Aorta (tissue), 5 donors: Measurements from ENCODE around the gene SS18L1. TPM values are rescaled to one million over a fixed set of nuclear protein-coding genes. Genes with fewer than 3 reads are reported as not detected.
"Not testable (repeated sequence)": the region's sequence is repeated elsewhere in the genome, so short reads cannot be mapped to it uniquely, and the experiment has no call there.

Source experiments
- ATAC-seq: fragments of 200-7000 bp; cut with Tn5 transposase; one replicate; pipeline ENCODE4 v1.9.1; 2022; ENCODE audit warnings: moderate library complexity; ENCODE audit not compliant: low FRiP score
- DNase-seq, 2 donors: peaks; one replicate each; pipeline ENCODE4 v3.0.0-alpha.2; 2020
- H3K27ac ChIP-seq, 2 donors: one replicate each; pipeline ENCODE4 v1.5.1; 2013; ENCODE audit warnings: low read length in 2 of 2, mild to moderate bottlenecking in 2 of 2, moderate library complexity in 2 of 2, control low read depth in 1 of 2, inconsistent platforms in 1 of 2, low read depth in 1 of 2
- H3K27me3 ChIP-seq, 2 donors: one replicate each; pipeline ENCODE4 v1.6.1; 2013; ENCODE audit warnings: control low read depth in 1 of 2, low read length in 1 of 2, mild to moderate bottlenecking in 1 of 2, moderate library complexity in 1 of 2; ENCODE audit not compliant: insufficient read depth in 2 of 2, control insufficient read depth in 1 of 2
- H3K36me3 ChIP-seq, 2 donors: one replicate each; pipeline ENCODE4 v1.6.1; 2013; ENCODE audit warnings: control low read depth in 1 of 2, low read length in 1 of 2, mild to moderate bottlenecking in 1 of 2; ENCODE audit not compliant: insufficient read depth in 2 of 2, control insufficient read depth in 1 of 2
- H3K4me1 ChIP-seq, 2 donors: one replicate each; pipeline ENCODE4 v1.6.1; 2013; ENCODE audit warnings: low read length in 2 of 2, control low read depth in 1 of 2, mild to moderate bottlenecking in 1 of 2, moderate library complexity in 1 of 2; ENCODE audit not compliant: insufficient read depth in 2 of 2, control insufficient read depth in 1 of 2
- H3K4me3 ChIP-seq, 2 donors: one replicate each; pipeline ENCODE4 v1.5.1; 2013; ENCODE audit warnings: low read length in 2 of 2, control low read depth in 1 of 2, mild to moderate bottlenecking in 1 of 2
- H3K9me3 ChIP-seq: one replicate; pipeline ENCODE4 v1.6.1; 2013; ENCODE audit warnings: mild to moderate bottlenecking, low read length; ENCODE audit not compliant: control insufficient read depth
- WGBS, 2 donors: extraction: QIAGEN DNeasy Blood & Tissue Kit; methylation state at CpG; one replicate each; pipeline ENCODE4 v1.1.7; 2013; 5-methylcytosine and 5-hydroxymethylcytosine counted together
- intact Hi-C, 2 donors: fragments of 100-400 bp; cut with DNase I; formaldehyde crosslinking; loops; one replicate each; pipeline versions ENCODE4 v1.14.2 to v1.15.0; 2022
- polyA plus RNA-seq, 2 donors: library from polyadenylated mRNA; stranded (reverse); fragments of 200-250 nt; gene quantifications; one replicate each; pipeline ENCODE4 v1.2.3, GENCODE V29; 2013
- total RNA-seq, 2 donors: library from RNA; stranded (reverse); fragmentation: NEBNext Ultra II Directional; extraction: Animal tissue kit (Norgen Biotek cat#: 25700); gene quantifications; one replicate each; pipeline ENCODE4 v1.2.1, GENCODE V29; 2021
- donor health status: healthy with polysubstance abuse.
- donor health status: Bipolar disorder and iron deficiency.
- donor health status: DM: no; HTN: no; CAD: no.
- donor health status: DM: no; HTN: no; CAD: no.
- donor health status: DM: yes; HTN: yes; CAD: no.

SS18L1 gene
- total and polyA plus RNA-seq, 4 donors, result 4.9 to 19.1 (median 11.1) TPM

- Histone ChIP-seq H3K36me3 (no peaks in the 10 kb centered on the region), H3K4me1 (no peaks in the 10 kb centered on the region), H3K27me3 (no peaks in the 10 kb centered on the region), H3K27ac (no peak overlapping the region), H3K9me3 (peaks cover 19% of the 10 kb centered on the region), H3K4me3 (no peak overlapping the region)
- intact Hi-C loops, result no loop called here
- 92 to 93% methylated on average over 5 of the region's 5 CpGs for WGBS, 2 donors
- ATAC-seq, result no peak
- DNase-seq, result no peak
These were observed 38.0 kb upstream of the SS18L1 start for GRCh38 chr20:62105592-62105991.

GRCh38 chr20:62111148-62111547 lies 32.4 kb upstream of the SS18L1 start:
- no peak overlapping the region for H3K27ac ChIP-seq
- WGBS, 2 donors, result 94 to 97% methylated on average over 6 of the region's 6 CpGs
- no peaks in the 10 kb centered on the region for H3K36me3 ChIP-seq
- H3K4me3 ChIP-seq, result no peak overlapping the region
- no peaks in the 10 kb centered on the region for H3K27me3 ChIP-seq
- intact Hi-C loops, result no loop called here
- no peak for DNase-seq
- H3K4me1 ChIP-seq, result no peaks in the 10 kb centered on the region
- ATAC-seq, result no peak
- peaks cover 23% of the 10 kb centered on the region for H3K9me3 ChIP-seq

GRCh38 chr20:62112368-62112767 lies 31.2 kb upstream of the SS18L1 start:
- intact Hi-C loops, result no loop called here
- no peak for ATAC-seq
- peaks cover 17% of the 10 kb centered on the region for H3K9me3 ChIP-seq

GRCh38 chr20:62114894-62115293 lies 28.7 kb upstream of the SS18L1 start:
- H3K27me3 ChIP-seq, result no peaks in the 10 kb centered on the region
- H3K27ac ChIP-seq, result no peak overlapping the region
- intact Hi-C loops, result no loop called here
- H3K4me1 ChIP-seq, result no peaks in the 10 kb centered on the region
- no peak for ATAC-seq
- no peaks in the 10 kb centered on the region for H3K36me3 ChIP-seq
- peaks cover 10% of the 10 kb centered on the region for H3K9me3 ChIP-seq
- DNase-seq, result no peak
- 21 to 42% methylated on average over 6 to 8 of the region's 8 CpGs for WGBS, 2 donors
- H3K4me3 ChIP-seq, result no peak overlapping the region

More at GRCh38 chr20:62112368-62112767, 31.2 kb upstream of the SS18L1 start:
- no peak for DNase-seq
- WGBS, 2 donors, result 91 to 92% methylated on average over 6 of the region's 6 CpGs
- H3K4me3 ChIP-seq, result no peak overlapping the region
- no peak overlapping the region for H3K27ac ChIP-seq
- no peaks in the 10 kb centered on the region for H3K27me3 ChIP-seq
- H3K36me3 ChIP-seq, result no peaks in the 10 kb centered on the region
- no peaks in the 10 kb centered on the region for H3K4me1 ChIP-seq

GRCh38 chr20:62115800-62116407 lies 27.7 kb upstream of the SS18L1 start:
- H3K27me3 ChIP-seq, H3K36me3 ChIP-seq, DNase-seq, intact Hi-C loops, ATAC-seq, H3K4me3 ChIP-seq, H3K27ac ChIP-seq, H3K4me1 ChIP-seq: not testable (repeated sequence)
- 63 to 73% methylated on average over 5 to 7 of the region's 7 CpGs for WGBS, 2 donors
- H3K9me3 ChIP-seq, result peaks cover 10% of the 10 kb centered on the region

GRCh38 chr20:62116558-62117361 lies 26.8 kb upstream of the SS18L1 start:
- no peak overlapping the region for H3K27ac ChIP-seq
- H3K36me3 ChIP-seq, result no peaks in the 10 kb centered on the region
- 83 to 85% methylated on average over 38 of the region's 38 CpGs for WGBS, 2 donors
- H3K4me1 ChIP-seq, result no peaks in the 10 kb centered on the region
- no peak overlapping the region for H3K4me3 ChIP-seq
- H3K27me3 ChIP-seq, result no peaks in the 10 kb centered on the region
- DNase-seq (no peak), ATAC-seq (no peak)
- H3K9me3 ChIP-seq, result peaks cover 10% of the 10 kb centered on the region
- intact Hi-C loops, result no loop called here

- Histone ChIP-seq H3K4me1 (no peaks in the 10 kb centered on the region), H3K4me3 (no peak overlapping the region), H3K27me3 (no peaks in the 10 kb centered on the region), H3K36me3 (no peaks in the 10 kb centered on the region), H3K27ac (no peak overlapping the region), H3K9me3 (peaks cover 8% of the 10 kb centered on the region)
- DNase-seq, result no peak
- ATAC-seq, result no peak
- 60 to 70% methylated on average over 9 of the region's 9 CpGs for WGBS, 2 donors
- intact Hi-C loops, result no loop called here
These were observed 26.3 kb upstream of the SS18L1 start for GRCh38 chr20:62117362-62117646.

GRCh38 chr20:62117658-62118057 lies 25.9 kb upstream of the SS18L1 start:
- intact Hi-C loops, result loop anchor here in 1 of 2 donors (2.0 kb wide), 1 partner anchor 51 kb away; no protein-coding TSS in a partner anchor
- WGBS, 2 donors, result 53 to 60% methylated on average over 15 of the region's 15 CpGs
- peak in 1 of 2 donors; percentile 67 for DNase-seq
- Histone ChIP-seq H3K9me3 (peaks cover 4% of the 10 kb centered on the region), H3K4me3 (no peak overlapping the region), H3K4me1 (no peaks in the 10 kb centered on the region), H3K36me3 (no peaks in the 10 kb centered on the region), H3K27me3 (no peaks in the 10 kb centered on the region), H3K27ac (no peak overlapping the region)
- no peak for ATAC-seq
